ENCODE measurements around the gene POU3F1.
"Not testable (repeated sequence)": the region's sequence is repeated elsewhere in the genome, so short reads cannot be mapped to it uniquely, and the experiment has no call there.

The POU3F1 gene

GRCh38 chr1:38047603-38048141 lies 1.1 kb upstream of the POU3F1 start:
- DNase-seq (ENCODE audit: low read depth in 2 of 2), result no peak

- peak; percentile 58 to 67 for DNase-seq (ENCODE audit: low read depth in 2 of 2)
Observed at GRCh38 chr1:38046884-38047602, 450 bp upstream of the POU3F1 start.

- DNase-seq (ENCODE audit: low read depth in 2 of 2), result no peak
Observed at GRCh38 chr1:38045401-38046332, 926 bp downstream of the POU3F1 start.

GRCh38 chr1:38044221-38045215 lies 2.1 kb downstream of the POU3F1 start:
- DNase-seq (ENCODE audit: low read depth in 2 of 2), result no peak

- DNase-seq (ENCODE audit: low read depth in 2 of 2), result no peak
Observed at GRCh38 chr1:38043036-38043747, 3.4 kb downstream of the POU3F1 start.

GRCh38 chr1:38041936-38042834 lies 4.4 kb downstream of the POU3F1 start:
- DNase-seq (ENCODE audit: low read depth in 2 of 2), result no peak

- DNase-seq (ENCODE audit: low read depth in 2 of 2), result no peak
Observed at GRCh38 chr1:38039331-38040088, 7.1 kb downstream of the POU3F1 start.

GRCh38 chr1:38038861-38039260 lies 7.7 kb downstream of the POU3F1 start:
- DNase-seq (ENCODE audit: low read depth in 2 of 2), result no peak

- DNase-seq (ENCODE audit: low read depth in 2 of 2), result no peak
Observed at GRCh38 chr1:38037221-38037939, 9.2 kb downstream of the POU3F1 start.

- no peak for DNase-seq (ENCODE audit: low read depth in 2 of 2)
Observed at GRCh38 chr1:38034871-38035270, 11.7 kb downstream of the POU3F1 start.

- DNase-seq (ENCODE audit: low read depth in 2 of 2), result not testable (repeated sequence)
Observed at GRCh38 chr1:38032992-38033391, 13.6 kb downstream of the POU3F1 start.

- no peak for DNase-seq (ENCODE audit: low read depth in 2 of 2)
Observed at GRCh38 chr1:38031513-38031866, 15.1 kb downstream of the POU3F1 start.

GRCh38 chr1:38030596-38031512 lies 15.7 kb downstream of the POU3F1 start:
- no peak for DNase-seq (ENCODE audit: low read depth in 2 of 2)

- peak; percentile 28 to 36 for DNase-seq (ENCODE audit: low read depth in 2 of 2)
Observed at GRCh38 chr1:38029685-38030511, 16.7 kb downstream of the POU3F1 start.

- no peak for DNase-seq (ENCODE audit: low read depth in 2 of 2)
Observed at GRCh38 chr1:38029081-38029681, 17.4 kb downstream of the POU3F1 start.

GRCh38 chr1:38028671-38029070 lies 17.9 kb downstream of the POU3F1 start:
- no peak for DNase-seq (ENCODE audit: low read depth in 2 of 2)

All from activated CD8-positive, alpha-beta memory T cell treated with anti-CD3 and anti-CD28 coated beads for 4 hours (primary cell).